ENCODE measurements around the gene MAPK14. TPM values are rescaled to one million over a fixed set of nuclear protein-coding genes. Genes with fewer than 3 reads are reported as not detected.

The MAPK14 gene
- total and polyA plus RNA-seq, 9 of the 15 experiments (the other 6 are each of a cell fraction or from before 2014, with no cell fraction given): 8.8 to 62.7 (median 35.5) TPM

DNA sequence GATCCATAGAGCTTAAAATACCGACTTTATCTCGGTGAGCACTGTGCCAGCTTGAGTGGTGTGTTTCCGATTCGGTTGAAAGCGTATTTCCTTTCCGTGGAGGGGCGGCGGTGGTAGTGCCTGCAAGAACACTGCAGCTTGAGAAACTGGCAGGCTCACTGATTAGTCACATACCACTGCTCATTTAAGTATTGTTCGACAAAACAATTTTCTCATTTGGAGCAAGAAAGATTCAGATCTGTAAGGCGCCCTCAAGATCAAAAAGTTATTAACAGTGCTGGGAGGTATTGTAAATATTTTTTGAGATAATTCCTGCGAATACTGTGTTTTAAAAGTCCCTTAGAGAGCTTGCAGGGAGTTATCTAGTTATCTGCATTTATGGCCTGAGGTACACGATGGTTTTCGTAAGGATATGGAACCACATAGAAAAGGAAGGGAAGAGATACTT is 1.3 kb downstream of the MAPK14 start (continued):
- TF ChIP-seq ZNF197 (CRISPR knock-in tag; IDR thresholded peaks at IDR 0.05; ENCODE audit: low read depth) (no peak), NFATC3 (IDR thresholded peaks at IDR 0.05) (0 out of 2 replicates have a peak, but pooled peaks have one; percentile 28), AFF1 (IDR thresholded peaks at IDR 0.05; ENCODE audit: low read depth in 1 of 2, partially characterized antibody in 2 of 2) (peak in 1 of 2 experiments; percentile 9), BRCA1 (IDR thresholded peaks at IDR 0.05) (no peak), BRCA1 (CRISPR knock-in tag; IDR thresholded peaks at IDR 0.05) (no peak), SMARCE1 (IDR thresholded peaks at IDR 0.05) (peak; percentile 27; the same call in 1 of the 2 replicates), ZNF583 (CRISPR knock-in tag; IDR thresholded peaks at IDR 0.05) (no peak)
- TF ChIP-seq, protein P1, sequence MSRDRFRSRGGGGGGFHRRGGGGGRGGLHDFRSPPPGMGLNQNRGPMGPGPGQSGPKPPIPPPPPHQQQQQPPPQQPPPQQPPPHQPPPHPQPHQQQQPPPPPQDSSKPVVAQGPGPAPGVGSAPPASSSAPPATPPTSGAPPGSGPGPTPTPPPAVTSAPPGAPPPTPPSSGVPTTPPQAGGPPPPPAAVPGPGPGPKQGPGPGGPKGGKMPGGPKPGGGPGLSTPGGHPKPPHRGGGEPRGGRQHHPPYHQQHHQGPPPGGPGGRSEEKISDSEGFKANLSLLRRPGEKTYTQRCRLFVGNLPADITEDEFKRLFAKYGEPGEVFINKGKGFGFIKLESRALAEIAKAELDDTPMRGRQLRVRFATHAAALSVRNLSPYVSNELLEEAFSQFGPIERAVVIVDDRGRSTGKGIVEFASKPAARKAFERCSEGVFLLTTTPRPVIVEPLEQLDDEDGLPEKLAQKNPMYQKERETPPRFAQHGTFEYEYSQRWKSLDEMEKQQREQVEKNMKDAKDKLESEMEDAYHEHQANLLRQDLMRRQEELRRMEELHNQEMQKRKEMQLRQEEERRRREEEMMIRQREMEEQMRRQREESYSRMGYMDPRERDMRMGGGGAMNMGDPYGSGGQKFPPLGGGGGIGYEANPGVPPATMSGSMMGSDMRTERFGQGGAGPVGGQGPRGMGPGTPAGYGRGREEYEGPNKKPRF (IDR thresholded peaks at IDR 0.05; ENCODE audit: low read depth, low read length): no peak
- TF ChIP-seq, protein P2, sequence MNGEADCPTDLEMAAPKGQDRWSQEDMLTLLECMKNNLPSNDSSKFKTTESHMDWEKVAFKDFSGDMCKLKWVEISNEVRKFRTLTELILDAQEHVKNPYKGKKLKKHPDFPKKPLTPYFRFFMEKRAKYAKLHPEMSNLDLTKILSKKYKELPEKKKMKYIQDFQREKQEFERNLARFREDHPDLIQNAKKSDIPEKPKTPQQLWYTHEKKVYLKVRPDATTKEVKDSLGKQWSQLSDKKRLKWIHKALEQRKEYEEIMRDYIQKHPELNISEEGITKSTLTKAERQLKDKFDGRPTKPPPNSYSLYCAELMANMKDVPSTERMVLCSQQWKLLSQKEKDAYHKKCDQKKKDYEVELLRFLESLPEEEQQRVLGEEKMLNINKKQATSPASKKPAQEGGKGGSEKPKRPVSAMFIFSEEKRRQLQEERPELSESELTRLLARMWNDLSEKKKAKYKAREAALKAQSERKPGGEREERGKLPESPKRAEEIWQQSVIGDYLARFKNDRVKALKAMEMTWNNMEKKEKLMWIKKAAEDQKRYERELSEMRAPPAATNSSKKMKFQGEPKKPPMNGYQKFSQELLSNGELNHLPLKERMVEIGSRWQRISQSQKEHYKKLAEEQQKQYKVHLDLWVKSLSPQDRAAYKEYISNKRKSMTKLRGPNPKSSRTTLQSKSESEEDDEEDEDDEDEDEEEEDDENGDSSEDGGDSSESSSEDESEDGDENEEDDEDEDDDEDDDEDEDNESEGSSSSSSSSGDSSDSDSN (IDR thresholded peaks at IDR 0.05; ENCODE audit: borderline replicate concordance in 1 of 2, low read depth in 2 of 2, low read length in 2 of 2): peak; percentile 40 to 70; a peak in 1 of 4 replicates
